ENCODE results near the gene RPL13.
A peak's percentile ranks its signal among the peaks of the same experiment; 100 is the strongest.

Gene RPL13

DNA sequence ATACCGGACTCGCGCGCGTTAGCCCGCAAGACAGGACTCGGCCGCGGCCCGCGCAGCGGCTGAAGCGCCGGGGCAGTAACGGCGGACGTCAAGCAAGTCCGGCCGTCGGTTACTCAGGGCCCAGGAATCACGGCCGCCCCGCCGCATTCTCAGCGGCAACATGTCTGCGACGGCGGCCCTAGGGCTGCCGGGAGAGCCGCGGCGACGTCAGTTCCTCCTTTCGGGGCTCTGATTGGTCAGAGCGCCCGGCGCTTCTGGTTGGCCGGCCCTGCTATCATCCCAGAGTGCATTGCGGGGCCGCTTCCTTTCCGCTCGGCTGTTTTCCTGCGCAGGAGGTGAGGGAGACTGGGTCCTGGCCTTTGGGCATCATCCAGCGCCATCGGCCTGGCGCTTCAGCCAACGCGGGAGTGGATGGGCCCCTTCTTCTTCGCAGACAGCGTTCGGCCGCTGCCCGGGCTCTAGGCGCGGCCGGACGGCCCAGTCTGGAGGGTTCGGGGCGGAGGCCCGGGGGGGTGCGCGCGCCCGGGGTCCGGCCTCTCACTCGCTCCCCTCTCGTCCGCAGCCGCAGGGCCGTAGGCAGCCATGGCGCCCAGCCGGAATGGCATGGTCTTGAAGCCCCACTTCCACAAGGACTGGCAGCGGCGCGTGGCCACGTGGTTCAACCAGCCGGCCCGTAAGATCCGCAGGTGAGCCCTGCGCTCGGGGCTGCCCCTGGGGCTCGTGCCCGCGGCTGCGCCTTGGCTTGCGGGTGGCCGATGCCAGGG is at the start of gene RPL13:
Gene RPL13, plus strand, starts transcription at position 305 of the 764 bp plus-strand sequence. Its CDS starts 278 bp downstream, at position 583.
- peak; percentile 84 for DNase-seq

DNA sequence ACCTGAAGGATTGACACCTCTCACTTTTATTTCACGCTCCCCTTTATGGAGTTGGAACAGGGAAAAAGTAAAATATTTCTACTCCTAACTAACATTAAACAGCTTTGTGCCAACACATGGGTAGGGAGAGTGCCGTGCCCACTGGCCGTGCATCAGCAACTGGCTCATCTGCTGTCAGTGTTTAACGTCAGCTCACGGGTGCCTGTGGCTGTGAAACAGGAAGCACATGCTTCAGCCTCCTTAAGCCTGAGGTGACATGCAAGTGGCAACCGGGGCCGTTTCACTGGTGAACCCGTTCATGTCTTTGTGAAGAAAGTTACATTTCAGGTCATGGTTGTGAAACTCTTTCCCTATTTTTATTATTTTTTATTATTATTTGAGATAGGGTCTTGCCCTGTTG is 49.1 kb upstream of the RPL13 start:
- no peak for DNase-seq

DNA sequence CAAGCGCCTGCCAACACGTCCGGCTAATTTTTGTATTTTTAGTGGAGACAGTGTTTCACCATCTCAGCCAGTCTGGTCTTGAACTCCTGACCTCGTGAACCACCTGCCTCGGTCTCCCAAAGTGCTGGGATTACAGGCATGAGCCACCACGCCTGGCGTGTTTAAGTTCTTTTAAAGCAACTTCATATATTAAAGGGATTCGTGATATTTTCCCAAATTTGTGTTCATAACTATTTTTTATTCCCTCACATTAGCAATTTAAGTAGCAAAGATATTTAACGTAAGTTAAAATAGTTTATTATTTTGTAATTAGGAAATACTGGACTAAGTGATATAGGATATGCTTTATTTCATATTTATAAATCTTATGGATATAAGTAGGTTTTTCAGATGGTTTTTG is 48.0 kb upstream of the RPL13 start:
- no peak for DNase-seq

DNA sequence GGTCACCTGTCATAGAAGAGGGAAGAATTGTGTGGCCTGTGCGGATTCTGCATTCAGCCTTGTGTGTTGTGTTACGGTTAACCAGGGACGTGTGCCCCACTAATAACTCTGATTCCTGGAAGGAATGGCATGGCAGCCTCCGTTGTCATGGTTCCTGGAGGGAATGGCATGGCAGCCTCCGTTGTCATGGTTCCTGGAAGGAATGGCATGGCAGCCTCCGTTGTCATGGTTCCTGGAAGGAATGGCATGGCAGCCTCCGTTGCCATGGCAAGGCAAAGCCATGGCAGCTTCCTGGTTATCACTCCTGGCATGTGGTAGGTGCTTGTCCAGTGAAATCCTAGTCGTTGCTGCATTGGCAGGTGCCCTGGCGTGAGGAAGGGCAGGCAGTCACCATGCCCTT is 43.4 kb upstream of the RPL13 start:
- DNase-seq = no peak

DNA sequence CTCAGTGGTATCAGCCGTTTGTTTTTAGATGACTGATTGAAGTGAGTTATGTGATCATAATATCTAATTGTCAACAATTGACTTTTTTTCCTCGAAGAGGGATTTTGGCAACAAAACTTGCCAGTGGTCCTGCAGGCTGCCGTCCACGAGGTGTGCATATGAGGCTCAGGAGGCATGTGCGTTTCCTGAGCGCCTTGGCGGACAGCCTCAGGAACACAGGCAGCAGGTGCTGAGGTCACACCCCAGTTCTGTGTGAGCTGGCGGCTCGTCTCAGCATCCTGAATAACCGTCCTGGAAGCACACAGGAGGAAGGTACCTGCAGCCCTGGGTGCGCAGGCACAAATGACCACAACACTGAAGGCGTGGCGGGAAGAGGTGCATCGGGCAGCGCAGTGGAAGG is 40.6 kb upstream of the RPL13 start:
- DNase-seq = no peak

DNA sequence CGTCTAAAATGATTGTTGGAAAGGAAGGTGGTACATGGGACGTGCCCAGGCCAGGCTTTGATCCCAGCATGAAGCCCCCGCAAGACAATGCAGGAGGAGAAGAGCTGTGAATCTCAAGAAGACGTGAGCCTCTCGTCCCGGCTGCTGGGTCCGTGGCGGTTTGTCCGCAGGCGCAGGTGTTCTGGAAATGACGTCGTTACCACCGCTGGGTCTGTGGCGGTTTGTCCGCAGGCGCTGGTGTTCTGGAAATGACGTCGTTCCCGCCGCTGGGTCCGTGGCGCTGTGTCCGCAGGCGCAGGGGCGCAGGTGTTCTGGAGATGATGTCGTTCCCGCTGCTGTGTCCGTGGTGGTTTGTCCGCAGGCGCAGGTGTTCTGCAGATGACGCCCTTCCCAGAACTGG is 38.2 kb upstream of the RPL13 start:
- no peak for DNase-seq

DNA sequence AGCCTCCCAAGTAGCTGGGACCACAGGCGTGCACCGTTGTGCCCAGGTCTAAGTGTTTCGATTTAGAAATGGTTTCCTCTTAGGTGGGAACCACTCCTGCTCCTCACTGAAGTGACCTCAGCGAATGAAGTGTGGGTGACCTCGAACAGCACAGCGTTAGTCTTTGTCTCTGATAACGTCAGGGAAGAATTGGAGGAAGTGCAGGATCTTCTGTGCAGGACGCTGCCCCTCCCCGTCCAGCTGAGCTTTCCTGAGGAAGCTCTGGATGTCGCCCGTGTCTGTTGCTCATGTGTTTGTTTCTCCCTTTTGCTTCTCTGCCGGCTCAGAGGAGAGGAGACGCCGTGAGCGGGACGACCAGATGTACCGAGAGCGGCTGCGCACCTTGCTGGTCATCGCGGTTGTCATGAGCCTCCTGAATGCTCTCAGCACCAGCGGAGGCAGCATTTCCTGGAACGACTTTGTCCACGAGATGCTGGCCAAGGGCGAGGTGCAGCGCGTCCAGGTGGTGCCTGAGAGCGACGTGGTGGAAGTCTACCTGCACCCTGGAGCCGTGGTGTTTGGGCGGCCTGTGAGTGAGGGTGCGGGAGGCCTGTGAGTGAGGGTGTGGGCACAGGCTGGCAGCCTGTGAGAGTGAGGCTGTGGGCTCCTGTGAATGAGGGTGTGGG is 36.7 kb upstream of the RPL13 start:
- no peak for DNase-seq

DNA sequence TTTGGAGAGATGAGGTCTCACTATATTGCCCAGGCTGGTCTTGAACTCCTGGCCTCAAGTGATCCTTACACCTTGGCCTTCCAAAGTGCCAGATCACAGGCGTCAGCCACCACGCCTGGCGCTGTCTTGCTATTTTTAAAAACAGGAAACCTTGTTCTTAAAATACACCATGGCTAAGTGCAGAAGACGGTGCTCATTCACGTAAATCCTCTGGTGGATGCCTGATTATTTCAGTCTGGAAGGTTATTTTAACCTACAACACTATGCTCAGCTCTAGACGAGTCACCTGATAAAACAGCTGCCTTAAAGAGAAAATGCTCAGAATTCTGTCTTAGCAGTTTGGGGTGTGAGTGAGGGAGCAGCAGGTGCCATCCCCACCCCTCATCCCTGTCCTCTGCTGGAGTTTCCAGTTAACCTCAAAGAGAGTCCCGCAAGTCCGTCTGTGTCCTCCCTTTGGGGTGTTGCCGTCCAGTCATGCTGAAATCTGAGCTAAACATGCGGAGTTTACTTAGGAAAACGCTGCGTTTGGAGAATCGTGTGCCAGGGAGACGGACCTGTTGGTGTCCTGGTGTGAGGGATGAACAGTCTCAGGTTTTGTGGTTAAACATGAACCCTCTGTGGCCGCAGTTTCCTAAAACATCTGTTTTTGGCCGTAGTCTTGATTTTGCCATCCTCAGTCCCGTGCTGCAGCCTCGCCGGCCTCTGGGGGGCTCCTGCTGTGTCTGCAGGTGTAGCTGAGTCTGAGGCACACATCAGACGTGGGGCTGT is 35.2 kb upstream of the RPL13 start:
- DNase-seq = no peak

DNA sequence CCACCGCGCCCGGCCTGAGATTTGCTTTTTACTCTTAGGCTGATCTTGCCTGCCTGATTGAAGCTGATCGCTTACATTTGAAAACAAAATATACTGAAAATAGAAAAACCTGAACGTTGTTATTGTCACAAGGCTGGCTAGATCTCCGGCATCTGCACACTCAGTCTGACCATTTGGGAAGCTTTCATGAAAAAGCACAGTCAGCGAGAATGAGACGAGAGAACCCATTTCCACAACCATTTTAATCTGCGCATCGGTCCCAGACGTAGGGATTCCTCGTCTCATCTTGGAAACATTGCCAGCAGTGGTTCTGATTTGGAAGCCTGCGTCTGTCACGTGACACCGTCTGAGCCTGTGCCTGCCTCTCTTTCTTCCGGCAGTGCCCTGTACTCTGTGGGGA is 31.4 kb upstream of the RPL13 start:
- DNase-seq = no peak

DNA sequence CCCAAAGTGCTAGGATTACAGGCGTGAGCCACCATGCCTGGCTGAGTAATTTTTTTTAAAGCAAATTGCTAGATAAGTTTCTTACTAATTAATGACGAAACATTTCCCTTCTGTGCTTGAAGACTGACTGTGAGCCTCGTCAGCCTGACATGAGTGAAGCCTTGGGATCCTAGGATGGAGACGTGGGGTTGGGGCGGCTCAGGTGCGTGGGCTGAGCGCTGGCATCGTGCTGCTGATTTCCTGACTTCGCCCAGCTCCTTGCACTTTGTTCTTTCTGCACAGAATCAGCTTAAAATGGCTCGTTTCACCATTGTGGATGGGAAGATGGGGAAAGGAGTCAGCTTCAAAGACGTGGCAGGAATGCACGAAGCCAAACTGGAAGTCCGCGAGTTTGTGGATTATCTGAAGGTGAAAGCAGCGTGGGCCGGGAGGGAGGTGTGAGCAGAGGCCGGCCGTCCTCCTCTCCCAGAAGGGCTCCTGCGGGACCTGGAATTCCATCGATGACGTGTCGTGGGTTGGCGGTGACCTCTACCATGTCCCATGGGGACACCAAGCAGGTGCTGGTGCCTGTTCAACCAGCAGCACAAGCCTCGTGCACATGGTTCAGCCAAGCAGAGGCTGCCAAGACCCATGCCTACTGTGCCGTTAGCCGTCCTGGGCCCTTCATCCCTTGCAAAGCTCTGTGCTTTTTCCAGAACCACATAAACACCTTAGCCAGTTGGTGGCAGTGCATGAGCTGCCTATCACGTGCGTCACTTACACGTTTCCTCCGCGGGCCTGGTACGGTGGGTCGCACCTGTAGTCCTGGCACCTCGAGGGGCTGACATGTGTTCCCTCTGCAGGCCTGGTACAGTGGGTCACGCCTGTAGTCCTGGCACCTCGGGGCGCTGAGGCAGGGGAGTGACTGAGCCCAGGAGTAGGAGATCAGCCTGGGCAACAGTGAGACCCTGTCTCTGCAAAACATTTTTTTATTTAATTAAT is 29.8 kb upstream of the RPL13 start:
- DNase-seq = no peak

DNA sequence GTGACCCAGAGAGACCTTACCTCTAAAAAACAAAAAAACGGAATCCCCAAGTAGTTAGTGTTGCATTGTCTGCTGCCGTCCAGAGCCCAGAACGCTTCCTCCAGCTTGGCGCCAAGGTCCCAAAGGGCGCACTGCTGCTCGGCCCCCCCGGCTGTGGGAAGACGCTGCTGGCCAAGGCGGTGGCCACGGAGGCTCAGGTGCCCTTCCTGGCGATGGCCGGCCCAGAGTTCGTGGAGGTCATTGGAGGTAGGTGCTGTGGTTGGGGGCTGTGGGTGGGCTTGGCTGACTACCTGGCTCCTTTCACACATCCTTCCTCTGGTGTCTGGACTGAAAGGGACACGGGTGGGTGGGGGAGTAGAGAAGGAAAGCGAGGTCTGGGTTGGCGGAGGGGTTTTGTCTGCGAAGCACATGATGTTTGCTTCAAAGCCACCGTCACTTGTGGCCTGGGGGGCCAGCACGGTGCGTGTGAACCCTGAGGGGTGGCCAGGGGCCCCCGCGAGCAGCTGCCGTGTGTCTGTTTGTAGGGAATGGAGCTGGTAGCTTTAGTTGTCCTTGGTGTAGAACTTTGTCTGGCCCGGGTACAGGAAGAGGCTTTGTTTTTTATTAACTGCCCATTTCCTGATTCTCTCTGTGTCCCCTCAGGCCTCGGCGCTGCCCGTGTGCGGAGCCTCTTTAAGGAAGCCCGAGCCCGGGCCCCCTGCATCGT is 28.5 kb upstream of the RPL13 start:
- no peak for DNase-seq

DNA sequence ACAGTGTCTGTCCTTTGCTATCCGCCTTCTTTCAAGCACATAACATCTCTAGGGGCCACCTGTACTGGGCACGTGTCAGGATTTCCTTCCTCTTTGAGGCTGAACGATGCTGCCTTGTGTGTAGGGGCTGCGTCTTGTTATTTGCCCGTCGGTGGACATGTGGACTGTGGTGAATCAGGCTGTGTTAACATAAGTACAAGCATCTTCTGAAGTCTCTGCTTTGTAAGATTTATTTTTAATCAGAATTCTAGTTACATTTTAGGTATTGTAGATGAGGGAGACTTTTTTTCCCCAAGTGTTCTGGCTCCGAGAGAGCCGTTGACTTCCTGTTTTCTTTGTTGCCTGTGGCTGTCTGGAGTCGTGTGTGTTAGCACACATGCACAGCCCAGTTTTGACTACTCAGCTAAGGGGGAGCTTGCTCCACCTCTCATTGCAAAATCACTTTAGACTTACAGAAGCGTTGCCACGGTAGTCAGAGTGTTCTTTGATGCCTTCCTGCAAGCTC is 26.2 kb upstream of the RPL13 start:
- no peak for DNase-seq

DNA sequence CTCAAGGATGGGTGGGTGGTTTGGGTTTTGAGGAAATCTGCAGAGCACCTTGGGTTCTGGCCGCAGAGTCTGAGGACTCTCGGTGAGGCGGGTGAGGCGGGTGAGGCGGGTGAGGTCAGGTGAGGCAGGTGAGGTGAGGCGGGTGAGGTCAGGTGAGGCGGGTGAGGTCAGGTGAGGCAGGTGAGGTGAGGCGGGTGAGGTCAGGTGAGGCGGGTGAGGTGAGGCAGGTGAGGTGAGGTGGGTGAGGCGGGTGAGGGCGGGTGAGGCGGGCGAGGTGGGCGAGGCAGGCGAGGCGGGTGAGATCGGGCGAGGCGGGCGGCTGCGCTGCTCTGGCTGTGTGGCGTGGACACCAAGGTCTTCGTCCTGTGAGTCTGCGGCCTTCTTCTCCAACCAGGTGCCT is 24.1 kb upstream of the RPL13 start:
- DNase-seq = no peak

DNA sequence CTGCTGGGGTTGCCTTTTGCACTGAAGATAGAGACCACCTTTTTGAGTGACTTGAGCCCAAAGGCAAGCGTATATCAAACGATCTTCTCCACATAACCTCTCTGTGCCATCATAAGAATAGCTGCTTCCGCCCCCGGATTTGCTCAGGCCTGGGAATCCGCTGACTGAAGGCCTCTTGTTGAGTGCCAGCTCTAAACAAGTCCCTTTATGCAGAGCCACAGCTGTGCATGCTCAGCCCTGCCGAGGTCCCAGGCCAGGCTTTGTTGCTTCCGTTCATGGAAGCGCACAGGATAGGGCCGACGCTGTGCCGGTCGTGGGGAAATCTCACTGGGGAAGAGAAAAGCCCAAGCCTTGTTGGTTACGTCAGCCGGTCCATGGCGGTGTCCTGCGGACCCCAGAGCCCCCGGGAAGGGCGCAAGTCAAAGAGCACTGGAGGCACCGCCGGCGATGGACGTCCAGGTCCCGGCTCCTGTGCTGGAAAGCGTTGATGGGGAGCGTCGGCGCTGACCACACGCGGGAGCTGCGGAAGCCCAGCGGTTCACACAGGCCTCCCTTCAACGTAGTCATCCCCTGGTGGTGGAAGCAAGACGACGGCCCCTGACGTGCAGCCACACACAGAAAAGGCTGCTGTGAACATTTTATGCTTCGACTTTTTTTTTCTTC is 23.5 kb upstream of the RPL13 start:
- DNase-seq = no peak

DNA sequence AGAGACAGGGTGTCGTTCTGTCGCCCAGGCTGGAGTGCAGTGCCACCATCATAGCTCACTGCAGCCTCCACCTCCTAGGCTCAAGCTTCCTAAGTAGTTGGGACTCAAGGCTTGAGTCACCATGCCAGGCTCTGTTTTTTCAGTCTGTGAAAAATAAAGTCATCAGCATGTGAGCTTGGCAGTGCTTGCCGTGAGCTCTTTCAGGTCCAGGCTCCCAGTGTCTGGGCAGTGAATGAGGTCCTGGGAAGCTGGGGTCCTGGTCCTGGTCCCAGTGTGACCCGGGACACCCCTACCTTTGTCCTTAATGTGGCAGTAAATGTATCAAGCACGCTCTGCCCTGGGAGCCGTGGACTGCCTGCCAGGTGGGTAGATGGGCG is 22.9 kb upstream of the RPL13 start:
- no peak for DNase-seq

DNA sequence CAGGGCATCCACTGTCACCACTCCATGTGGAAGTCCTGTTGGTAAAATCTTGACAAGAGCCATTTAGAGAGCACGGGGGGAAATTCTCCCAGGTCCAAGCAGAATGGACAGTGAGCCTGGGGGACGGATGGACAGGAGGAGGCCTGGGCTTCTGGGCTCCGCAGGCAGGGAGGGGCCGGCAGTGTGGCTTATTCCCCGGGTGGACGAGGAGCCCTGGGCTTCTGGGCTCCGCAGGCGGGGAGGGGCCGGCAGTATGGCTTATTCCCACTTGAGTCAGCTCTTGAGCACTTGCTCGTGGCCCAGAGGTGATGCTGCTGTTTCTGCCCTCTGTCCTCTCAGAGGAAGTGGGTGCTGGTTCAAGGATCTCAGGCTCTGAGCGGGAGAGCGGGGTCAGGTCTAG is 22.2 kb upstream of the RPL13 start:
- DNase-seq = no peak

DNA sequence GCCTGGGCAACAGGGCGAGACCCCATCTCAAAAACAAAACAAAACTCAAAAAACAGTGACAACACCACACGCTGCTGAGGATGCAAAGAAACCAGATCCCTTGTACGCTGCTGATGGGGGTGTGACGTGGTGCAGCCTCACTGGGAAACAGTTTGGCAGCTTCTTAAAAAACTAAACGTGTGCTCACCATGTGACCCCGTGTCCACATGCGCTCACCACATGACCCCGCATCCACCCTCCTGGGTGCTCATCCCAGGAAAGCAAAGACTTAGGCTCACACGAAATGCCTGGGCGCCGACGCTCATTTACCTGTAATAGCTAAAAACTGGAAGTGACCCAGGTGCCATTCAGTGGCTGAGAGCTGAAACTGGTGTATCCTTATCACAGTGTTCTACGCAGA is 19.9 kb upstream of the RPL13 start:
- DNase-seq = no peak

DNA sequence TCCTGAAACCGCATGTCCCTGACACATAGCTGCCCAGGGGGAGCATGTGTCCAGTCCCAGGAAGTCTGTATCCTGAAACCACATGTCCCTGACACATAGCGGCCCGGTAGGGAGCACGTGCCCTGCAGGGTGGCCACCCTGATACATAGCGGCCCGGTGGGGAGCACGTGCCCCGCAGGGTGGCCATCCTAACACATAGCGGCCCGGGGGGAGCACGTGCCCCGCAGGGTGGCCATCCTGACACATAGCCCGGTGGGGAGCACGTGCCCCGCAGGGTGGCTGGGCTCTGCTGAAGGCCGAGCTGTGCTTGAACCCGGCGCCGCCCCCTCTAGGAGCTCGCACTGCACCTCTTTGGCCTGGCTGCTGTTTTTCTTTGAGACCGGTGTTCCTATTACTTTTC is 18.7 kb upstream of the RPL13 start:
- DNase-seq = no peak

DNA sequence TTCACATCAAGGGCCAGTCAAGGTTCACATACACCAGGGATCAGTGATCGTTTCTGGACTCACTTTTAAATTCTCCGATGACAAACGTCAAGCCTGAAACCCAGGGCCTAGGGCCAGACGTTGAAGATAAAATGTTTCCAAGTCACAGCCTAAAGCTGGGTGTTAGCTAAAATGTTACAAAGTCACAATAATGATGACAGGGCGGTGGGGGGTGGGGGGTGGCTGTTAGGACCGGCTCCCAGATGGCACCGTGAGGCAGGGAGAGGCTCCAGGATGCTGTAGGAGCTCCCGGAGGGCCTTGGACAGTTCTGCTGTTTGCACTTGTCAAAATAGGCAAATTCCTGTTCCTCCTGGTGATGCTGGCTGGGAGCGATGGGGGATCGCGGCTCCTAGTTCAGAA is 16.4 kb upstream of the RPL13 start:
- DNase-seq = no peak

DNA sequence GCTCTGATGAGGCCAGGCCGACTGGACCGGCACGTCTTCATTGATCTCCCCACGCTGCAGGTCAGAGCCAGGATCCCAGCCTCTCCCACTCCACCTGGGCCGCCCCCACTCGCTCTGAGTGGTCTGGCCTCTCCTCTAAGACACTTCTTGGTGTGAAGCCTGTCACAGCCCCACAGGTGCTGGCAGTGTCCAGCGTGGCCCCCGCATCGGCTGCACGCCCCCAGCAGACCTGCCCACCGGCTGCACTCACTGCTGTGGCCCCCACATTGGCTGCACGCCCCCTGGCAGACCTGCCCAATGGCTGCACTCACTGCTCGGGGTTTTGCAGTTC is 15.8 kb upstream of the RPL13 start:
- DNase-seq = no peak

DNA sequence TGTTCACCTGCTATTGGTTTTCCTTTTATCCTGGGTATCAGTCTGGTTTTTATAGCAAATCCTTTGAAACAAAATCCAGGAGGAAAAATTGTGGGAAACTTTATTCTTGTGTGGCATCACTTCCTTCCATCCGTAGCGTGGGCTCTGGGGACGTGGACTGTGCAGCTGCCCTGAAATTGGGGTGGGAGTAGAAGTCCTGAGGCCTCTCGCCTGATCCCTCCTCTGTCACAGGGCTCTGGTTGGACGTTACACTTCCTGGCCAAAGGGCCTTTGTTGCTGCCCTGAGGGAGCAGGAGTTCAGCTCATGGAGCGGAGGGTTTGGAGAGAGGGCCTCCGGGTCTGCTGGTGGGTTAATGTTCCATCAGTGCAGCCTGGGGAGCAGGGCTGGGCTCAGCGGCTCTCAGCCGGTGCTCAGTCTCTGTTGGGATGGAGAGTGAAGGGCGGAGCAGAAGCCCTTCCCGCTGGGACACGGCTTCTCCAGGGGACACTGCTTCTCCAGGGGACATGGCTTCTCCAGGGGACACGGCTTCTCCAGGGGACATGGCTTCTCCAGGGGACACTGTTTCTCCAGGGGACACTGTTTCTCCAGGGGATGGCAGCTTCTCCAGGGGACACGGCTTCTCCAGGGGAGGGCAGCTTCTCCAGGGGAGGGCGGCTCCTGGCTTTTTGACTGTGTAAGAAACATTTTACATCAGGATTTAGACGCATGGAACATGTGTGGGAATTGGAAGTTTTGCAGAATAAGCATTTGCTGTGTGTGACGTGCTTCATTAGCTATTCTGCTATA is 15.2 kb upstream of the RPL13 start:
- no peak for DNase-seq
